Measurements from ENCODE around the gene PHLDB3.
"Not testable (repeated sequence)": the region's sequence is repeated elsewhere in the genome, so short reads cannot be mapped to it uniquely, and the experiment has no call there.

Gene PHLDB3

GRCh38 chr19:43504426-43505185 lies at the start of gene PHLDB3:
Gene PHLDB3 (minus strand): TSS chr19:43504746. CDS start chr19:43504118, 628 bp downstream.
- DNase-seq (ENCODE audit: low spot score): no peak

GRCh38 chr19:43553656-43554055 lies 49.1 kb upstream of the PHLDB3 start:
- DNase-seq (ENCODE audit: low spot score): no peak

GRCh38 chr19:43552616-43553015 lies 48.1 kb upstream of the PHLDB3 start:
- DNase-seq (ENCODE audit: low spot score): no peak

- no peak for DNase-seq (ENCODE audit: low spot score)
These were observed 47.6 kb upstream of the PHLDB3 start for GRCh38 chr19:43552198-43552450.

- no peak for DNase-seq (ENCODE audit: low spot score)
These were observed 47.1 kb upstream of the PHLDB3 start for GRCh38 chr19:43551399-43552197.

GRCh38 chr19:43548706-43549105 lies 44.2 kb upstream of the PHLDB3 start:
- DNase-seq (ENCODE audit: low spot score): no peak

GRCh38 chr19:43547926-43548325 lies 43.4 kb upstream of the PHLDB3 start:
- DNase-seq (ENCODE audit: low spot score): not testable (repeated sequence)

GRCh38 chr19:43546581-43546980 lies 42.0 kb upstream of the PHLDB3 start:
- no peak for DNase-seq (ENCODE audit: low spot score)

- DNase-seq (ENCODE audit: low spot score): no peak
These were observed 41.4 kb upstream of the PHLDB3 start for GRCh38 chr19:43545981-43546380.

GRCh38 chr19:43545276-43545675 lies 40.7 kb upstream of the PHLDB3 start:
- no peak for DNase-seq (ENCODE audit: low spot score)

GRCh38 chr19:43544077-43544476 lies 39.5 kb upstream of the PHLDB3 start:
- DNase-seq (ENCODE audit: low spot score): no peak

GRCh38 chr19:43541920-43542650 lies 37.5 kb upstream of the PHLDB3 start:
- no peak for DNase-seq (ENCODE audit: low spot score)

- no peak for DNase-seq (ENCODE audit: low spot score)
These were observed 35.8 kb upstream of the PHLDB3 start for GRCh38 chr19:43540381-43540780.

- DNase-seq (ENCODE audit: low spot score): no peak
These were observed 34.4 kb upstream of the PHLDB3 start for GRCh38 chr19:43538922-43539321.

GRCh38 chr19:43534816-43535761 lies 30.5 kb upstream of the PHLDB3 start:
- no peak for DNase-seq (ENCODE audit: low spot score)

GRCh38 chr19:43534305-43534815 lies 29.8 kb upstream of the PHLDB3 start:
- DNase-seq (ENCODE audit: low spot score): no peak

- DNase-seq (ENCODE audit: low spot score): peak; percentile 99
These were observed 29.2 kb upstream of the PHLDB3 start for GRCh38 chr19:43533546-43534304.

- peak; percentile 95 for DNase-seq (ENCODE audit: low spot score)
These were observed 28.5 kb upstream of the PHLDB3 start, which contains the start of gene ZNF575 for GRCh38 chr19:43532962-43533545. Gene ZNF575 (plus strand): TSS chr19:43533188. CDS start chr19:43534423, 1,235 bp downstream.

GRCh38 chr19:43532571-43532961 lies 28.0 kb upstream of the PHLDB3 start:
- DNase-seq (ENCODE audit: low spot score): peak; percentile 36

Measured in COLO829 (cell line).